Measurements from ENCODE around the gene MYH9.
"Not testable (repeated sequence)": the region's sequence is repeated elsewhere in the genome, so short reads cannot be mapped to it uniquely, and the experiment has no call there.

The MYH9 gene

DNA sequence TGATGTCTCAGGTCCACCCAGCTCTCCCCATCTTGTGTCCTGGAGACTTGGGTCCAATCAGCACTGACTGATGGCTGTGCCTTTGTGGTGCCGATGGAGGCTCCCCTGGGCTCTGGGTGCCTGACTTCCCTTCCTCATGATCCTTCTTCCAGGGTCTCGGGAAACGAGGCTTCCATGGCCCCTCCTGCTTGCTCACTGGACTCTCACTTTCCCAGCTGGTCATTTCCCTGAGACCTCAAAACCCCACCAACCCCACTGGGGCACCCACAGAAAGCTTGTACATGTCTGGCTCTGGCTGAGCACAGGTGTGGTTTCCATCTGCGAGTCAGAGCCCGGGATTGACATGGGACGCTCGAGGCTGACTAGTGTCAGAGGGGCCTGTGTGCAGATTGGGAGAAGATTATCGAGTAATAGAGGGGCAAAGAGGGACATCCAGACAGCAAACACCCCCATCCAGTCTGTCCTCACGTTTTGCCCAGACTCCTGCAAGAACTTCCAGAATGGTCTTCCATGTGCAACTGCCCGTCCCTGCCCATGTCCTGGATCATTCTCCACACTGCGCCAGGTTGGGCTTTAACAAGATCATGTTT is 119.8 kb downstream of the MYH9 start:
- no peak for DNase-seq (ENCODE audit: low read depth in 2 of 2)

DNA sequence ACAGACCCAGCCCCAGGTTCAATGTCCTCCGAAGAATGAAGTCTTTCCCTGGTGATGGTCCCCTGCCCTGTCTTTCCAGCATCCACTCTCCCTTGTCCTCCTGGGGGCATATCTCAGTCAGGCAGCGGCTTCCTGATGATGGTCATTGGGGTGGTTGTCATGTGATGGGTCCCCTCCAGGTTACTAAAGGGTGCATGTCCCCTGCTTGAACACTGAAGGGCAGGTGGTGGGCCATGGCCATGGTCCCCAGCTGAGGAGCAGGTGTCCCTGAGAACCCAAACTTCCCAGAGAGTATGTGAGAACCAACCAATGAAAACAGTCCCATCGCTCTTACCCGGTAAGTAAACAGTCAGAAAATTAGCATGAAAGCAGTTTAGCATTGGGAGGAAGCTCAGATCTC is 120.7 kb downstream of the MYH9 start:
- no peak for DNase-seq (ENCODE audit: low read depth in 2 of 2)

DNA sequence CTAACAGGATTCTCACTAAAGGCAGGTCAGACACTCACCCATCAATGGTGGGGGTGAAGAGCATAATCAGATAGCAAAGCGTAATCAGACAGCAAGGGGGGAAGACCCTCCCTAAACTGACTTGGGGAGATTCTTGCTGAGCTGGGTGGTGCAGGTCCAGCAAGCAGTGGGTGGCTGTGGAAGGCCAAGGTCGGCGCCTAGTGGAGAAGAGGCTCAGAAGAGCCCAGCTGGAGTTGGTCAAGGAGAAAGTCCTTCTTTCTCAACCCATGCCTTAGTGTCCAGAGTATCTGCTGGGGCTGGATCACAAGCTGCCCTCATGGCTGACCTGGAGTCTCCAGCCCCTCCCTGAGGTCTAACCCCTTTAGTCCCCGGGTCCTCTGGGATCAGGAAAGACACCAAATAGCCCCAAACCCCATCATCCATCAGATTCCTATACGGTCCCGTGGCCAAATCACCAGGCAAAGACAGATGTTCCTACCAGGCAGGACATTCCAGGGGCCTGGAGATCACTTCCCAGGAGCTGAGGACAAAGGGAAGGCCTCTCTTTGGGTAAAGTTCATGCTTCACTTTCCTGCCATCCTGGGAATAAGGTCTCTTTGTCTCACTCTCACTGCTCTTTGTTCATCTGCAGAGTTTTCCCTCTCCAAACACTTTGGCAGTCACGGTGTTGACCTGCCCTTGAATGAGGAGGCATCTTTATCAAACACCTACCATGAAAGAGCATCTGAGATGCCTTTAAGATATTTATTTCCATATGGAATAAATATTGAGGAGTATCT is 123.7 kb downstream of the MYH9 start:
- not testable (repeated sequence) for DNase-seq (ENCODE audit: low read depth in 2 of 2)

DNA sequence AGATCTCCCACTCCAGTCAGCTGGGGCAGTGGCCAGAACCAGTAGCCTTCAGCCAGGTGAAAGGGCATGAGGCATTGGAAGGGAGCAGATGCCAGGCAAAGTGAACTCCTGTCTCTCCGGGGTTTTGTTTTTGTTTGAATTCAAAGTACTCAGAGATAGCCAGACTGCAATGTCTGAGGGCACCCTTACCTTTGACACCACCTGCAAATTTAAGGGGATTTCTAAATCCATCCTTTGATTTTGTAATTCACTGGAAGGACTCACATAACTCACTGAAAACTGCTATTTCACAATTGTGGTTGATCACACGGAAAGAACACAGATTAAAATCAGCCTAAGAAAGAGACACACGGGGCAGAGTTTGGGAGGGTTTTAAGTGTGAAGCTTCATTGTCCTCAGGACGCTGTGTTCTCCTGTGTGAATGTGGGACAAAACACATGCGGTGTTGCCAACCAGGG is 124.5 kb downstream of the MYH9 start:
- not testable (repeated sequence) for DNase-seq (ENCODE audit: low read depth in 2 of 2)

DNA sequence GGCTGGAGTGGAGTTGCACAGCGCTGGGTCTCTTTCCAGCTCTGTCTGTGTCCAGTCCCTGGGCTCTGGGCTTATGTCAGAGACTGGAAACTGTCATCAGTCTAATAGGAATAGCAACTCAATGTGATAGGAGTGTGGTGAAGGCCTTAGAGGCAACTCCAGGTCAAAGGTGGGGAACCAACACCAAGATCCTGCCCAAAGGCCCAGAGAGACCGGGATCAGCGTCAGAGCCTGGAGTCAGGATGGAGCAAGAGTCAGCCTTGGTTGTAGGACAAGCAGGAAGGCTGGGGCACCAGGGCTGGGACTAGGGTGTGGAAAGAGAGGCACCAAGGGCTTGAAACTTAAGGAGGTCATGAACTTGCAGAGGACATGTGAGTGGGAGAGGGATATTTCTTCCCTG is 125.5 kb downstream of the MYH9 start:
- not testable (repeated sequence) for DNase-seq (ENCODE audit: low read depth in 2 of 2)

DNA sequence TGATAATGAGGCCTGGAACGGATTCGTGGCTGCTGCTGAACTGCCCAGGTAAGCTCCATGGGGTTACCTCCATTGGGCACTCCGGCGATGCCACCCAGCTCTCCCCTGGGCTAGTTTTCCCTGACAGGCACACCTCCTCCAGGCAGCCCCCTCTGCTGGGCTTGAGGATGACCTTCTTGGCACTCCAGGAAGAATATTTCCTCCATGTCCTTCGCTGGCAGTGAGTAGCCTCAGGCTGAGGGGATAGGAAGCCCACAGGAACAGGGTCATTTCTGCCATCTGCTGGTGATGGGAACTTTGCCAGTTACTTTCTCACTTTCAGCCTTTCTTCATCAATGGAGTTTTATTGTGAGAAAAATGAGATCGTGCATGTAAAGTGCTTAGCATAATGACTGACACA is 126.1 kb downstream of the MYH9 start:
- DNase-seq (ENCODE audit: low read depth in 2 of 2): not testable (repeated sequence)

DNA sequence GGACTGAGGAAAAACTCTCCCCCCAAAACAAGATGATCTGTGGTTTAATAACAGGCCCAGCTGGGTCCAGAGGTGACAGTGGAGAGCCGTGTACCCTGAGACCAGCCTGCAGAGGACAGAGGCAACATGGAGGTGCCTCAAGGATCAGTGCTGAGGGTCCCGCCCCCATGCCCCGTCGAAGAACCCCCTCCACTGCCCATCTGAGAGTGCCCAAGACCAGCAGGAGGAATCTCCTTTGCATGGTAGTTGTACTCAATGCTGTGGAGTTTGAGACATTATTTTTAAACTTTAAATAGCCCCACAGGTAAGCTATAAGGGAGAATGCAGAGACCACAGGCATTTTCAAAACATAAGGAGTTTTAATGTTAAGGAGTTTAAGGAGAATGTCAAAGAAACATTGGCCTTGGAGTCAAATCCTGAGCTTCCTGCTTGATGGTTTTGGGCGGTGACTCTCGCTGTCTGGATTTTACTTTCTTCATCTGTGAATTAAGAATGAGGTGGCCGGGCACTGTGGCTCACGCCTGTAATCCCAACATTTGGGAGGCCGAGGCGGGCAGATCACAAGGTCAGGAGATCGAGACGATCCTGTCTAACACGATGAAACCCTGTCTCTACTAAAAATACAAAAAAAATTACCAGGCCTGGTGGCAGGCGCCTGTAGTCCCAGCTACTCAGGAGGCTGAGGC is 128.0 kb downstream of the MYH9 start:
- DNase-seq (ENCODE audit: low read depth in 2 of 2): no peak

DNA sequence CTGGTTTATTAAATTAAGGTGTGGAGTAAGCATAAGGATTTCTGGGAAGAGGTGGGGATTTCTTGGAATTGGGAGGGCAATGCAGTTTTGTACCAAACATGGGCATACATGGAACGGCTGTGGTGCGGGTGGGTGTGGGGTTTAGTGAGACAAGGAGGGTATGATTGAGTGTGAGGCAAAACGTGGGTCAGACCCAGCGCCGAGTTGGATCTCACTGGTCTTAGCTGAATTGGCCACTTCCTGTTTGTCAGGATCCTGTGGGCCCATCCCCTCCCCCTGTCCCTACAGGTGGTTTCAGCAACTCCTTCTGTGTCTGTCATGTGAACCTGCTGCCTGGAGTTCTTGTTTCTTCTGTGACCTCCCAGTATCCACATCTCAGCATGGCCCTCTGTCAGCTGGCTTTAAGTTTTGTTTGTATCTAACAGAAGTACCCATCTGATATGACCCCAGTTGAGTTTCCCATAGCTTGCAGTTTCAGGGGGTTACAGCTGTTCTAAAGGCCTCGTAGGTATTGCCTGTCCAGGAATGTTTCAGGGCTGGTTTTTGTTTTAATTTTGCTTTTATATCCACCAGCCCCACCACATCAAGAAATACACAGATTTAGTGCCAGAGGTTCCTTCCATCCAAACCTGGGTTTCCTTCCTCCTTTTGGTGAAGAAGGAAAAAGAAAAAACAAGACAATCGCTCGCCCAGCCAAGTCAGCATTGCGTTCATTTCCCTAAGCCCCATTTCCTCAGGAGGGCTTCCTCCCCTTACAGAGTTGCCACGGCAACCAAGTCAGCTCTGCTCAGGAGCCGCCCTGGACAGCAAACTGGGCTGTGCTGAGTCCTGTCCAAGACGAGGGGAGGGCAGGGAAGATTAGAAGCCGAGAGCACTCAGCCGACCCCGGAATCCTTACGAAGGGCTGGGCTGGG is 128.8 kb downstream of the MYH9 start:
- peak; percentile 21 to 30 for DNase-seq (ENCODE audit: low read depth in 2 of 2)

DNA sequence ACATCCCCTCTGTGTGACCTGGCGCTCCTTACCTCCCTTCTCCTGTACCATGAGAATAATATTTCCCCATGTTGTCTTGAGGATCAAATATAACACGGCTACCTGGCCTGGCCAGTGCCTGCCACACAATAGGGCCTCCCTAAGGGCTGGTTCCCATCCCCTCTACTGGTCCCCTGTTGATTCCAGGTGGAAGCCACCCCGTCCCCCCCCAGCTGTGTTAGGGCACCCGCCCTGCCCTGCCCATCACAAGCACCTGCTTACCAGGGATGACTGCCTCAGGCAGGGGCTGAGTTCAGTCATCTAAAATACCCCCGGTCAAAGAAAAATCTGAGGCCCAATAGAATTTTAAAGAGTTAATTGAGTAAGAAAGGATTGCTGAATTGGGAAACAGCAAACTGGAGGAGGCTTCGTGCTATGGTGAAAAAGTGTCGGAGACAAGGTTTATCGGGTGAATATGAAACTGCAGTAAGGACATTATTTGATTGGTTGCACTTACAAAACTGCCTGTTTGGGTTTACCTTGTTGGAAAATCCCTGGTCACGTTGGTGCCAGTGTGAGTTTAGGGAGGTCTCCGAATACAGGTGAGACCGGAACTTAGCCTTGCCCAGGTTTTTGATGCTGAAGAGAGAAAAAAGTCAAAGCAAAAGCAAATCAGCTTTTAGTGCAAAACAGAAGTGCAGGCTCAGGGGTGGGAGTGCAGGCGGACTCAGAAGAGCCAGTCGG is 129.7 kb downstream of the MYH9 start:
- DNase-seq (ENCODE audit: low read depth in 2 of 2): no peak

DNA sequence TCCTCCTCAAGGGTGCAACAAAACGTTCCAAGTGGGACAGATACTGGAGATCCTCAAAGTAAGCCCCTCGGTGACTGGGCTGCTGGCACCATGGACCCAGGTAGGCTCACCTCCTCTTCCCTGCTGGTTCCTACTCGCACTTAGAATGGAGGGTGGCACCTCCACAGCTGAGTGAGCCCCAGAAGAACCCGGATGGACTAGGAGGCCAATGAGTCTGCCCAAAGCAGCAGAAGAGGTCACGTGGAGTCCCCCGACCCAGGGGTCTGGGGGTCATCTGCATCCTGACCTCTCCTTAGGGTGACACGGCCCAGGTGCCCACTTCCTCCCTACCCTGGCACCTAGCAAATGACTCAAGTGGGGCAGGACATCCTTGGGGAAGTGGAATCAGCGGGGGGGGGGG is 130.5 kb downstream of the MYH9 start:
- no peak for DNase-seq (ENCODE audit: low read depth in 2 of 2)

DNA sequence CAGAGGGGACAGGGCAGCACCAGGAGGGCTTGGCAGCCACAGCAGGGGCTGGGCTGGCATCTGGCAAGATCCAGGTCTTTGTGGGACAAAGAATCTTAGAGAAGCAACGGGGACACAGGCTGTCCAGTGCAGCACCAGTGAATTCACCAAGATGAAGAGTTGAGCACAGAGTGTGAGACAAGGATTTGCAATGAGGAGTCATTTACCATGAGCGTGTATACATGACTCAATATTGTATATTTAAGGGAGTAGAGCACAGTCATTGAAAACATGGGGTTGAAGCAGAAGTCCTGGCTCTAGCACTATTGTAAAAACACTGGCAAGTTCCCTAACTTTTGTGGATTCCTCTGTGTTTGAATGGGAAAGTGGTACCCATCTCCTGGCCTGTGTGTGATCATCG is 131.3 kb downstream of the MYH9 start:
- no peak for DNase-seq (ENCODE audit: low read depth in 2 of 2)

DNA sequence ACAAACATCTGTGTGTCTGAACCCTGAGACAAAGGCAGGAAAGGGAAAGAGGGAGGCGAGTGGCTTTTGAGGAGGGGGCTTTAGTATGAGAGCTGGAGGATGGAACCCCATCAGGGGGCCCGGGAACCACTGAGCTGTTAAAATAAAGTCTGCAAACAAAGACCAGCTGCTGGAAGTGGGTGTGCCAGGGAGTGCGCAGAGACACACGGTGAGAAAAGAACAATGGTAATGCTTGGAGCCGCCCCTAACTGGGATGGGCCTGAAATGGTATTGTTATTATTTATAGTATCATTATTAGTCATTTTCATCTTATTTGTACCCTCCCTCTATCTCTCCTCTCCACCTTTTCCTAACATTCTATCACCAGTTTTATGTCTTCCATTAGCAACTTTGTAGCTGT is 132.2 kb downstream of the MYH9 start:
- DNase-seq (ENCODE audit: low read depth in 2 of 2): not testable (repeated sequence)

DNA sequence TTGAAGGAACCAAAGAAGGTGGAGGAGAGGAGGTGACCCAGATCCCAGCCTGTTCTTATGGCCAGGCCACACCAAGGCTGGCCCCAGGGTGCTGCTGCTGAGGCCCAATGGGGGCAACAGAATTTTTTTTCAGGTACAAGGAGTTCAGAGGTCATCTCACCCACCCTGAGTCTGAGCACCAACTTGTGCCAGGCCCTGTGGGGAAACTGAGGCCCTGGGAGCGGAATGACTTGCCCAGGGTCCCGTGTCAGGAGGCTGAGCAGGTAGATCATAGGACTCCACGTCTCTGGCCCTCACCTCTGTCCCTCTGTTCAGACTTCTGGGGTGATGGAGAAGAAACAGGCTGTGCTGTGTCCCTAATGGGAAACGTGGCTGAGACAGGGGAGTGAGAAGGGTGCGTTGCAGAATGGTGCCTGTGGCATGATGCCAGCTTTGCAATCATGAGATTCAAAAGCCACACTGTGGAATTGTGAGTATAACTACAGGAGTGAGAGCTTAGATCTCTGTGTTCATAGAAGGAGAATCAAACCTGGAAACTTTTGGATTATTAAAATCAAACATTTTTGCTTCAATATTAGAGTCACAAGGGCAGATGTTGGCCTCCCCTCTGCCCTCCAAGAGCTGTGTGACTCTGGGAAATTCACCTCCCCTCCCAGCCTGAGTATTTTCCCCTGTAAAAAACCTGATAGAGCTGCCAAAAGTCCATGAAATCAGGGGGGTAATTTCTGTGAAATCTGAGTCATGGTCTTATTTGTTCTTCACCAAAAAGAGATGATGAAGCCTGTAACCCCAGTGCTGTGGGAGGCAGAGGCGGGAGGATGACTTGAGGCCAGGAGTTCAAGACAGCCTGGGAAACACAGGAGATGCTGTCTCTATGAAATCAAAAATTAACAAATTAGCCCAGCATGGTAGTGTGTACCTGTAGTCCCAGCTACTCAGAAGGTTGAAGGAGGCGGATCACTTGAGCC is 134.0 kb downstream of the MYH9 start:
- DNase-seq (ENCODE audit: low read depth in 2 of 2): no peak

DNA sequence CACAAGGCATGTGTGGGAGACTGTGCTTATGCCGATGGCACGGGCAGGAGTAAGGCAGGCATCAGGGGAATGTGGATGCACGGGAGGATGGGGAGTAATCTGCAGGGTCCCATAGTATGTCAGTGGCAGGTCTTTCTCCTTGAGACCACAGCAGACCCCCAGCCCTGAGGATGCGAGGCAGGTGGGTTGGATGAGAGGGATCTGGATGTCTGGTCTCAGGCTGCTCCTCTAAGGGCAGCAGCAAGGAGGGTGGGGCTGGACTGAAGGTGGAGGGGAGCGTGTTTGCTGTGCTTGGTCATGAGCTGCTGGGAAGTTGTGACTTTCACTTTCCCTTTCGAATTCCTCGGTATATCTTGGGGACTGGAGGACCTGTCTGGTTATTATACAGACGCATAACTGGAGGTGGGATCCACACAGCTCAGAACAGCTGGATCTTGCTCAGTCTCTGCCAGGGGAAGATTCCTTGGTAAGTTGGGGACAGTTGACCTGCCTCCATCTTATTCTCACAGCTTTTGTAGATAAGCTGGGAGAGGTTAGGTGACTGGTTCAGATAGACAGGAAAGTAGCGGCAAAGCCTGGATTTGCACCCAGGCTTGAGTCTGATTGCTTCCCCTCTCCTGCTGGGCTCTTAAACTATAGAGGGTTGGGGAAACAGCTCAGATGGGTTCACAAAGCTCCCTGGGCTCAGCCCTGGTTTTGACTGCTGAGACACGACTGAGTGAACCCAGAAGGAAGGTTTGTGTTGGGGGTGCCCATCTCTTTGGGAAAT is 134.8 kb downstream of the MYH9 start, which contains the start of gene APOL1:
Gene APOL1 (plus strand): TSS at position 380 of the 769 bp plus-strand sequence. CDS start 1,823 bp downstream, outside the sequence.
- DNase-seq (ENCODE audit: low read depth in 2 of 2): peak in 1 of 2 donors; percentile 36

DNA sequence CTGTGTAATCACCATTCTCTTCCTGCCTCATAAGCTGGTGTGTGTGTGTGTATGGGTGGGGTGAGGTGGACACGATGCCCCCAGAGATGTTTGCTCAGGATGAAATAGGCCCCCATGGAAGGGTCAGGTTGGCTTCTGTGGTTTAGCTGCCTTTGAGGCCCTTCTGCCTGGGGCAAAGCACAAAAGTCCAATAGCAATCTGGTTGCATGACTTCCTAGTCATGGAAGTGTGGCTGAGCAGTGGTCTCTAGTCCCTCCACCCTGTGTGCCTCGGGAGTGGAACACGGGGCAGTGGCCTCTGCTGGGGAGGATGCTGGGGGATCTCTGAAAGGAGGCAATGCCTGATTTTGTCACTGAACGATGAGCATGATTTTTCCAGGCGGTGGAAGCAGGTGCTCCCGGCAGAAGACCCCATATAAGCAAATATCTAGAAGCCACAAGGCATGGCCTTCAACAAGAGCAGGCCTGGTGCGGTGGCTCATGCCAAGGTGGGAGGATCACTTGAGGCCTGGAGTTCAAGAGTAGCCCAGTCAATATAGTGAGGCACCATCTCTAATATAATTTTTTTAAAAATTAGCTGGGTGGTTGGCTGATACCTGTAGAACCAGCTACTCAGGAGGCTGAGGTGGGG is 135.7 kb downstream of the MYH9 start:
- DNase-seq (ENCODE audit: low read depth in 2 of 2): not testable (repeated sequence)

DNA sequence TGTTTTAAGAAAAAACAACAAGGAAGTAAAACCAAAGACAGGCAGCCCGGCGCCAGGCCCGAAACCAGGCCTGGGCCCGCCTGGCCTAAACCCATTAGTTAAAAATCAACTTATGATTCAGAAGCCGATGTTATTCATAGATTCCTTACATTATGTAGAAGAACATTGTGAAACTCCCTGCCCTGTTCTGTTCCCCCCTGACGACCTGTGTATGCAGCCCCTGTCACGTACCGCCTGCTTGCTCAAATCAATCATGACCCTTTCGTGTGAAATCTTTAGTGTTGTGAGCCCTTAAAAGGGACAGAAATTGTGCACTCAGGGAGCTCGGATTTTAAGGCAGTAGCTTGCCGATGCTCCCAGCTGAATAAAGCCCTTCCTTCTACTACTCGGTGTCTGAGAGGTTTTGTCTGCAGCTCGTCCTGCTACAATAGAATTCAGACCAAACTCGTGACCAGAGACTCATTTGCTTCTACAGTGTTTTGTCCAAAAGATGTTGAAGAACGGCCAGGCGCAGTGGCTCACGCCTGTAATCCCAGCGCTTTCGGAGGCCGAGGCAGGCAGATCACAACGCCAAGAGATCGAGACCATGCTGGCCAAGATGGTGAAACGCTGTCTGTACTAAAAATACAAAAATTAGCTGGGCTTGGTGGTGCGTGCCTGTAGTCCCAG is 137.3 kb downstream of the MYH9 start:
- DNase-seq (ENCODE audit: low read depth in 2 of 2): not testable (repeated sequence)

DNA sequence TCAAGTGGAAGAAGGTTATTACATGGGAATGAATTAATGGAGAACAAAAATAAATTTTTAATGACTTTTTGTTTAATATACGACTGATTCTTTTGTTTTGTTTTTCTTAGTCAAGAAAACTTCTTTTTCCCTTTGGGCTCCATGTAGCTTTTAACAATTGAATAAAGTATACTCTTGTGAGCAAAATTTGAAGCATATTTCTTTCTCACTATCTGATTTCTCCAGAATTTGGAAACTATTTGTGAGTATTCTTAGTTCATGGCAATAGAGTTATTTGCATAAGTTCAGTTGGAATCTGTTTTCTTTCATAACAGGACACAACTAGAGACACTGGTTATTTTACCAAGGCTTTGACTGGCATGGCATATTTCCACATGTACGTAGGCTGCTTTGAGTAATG is 138.6 kb downstream of the MYH9 start:
- no peak for DNase-seq (ENCODE audit: low read depth in 2 of 2)

DNA sequence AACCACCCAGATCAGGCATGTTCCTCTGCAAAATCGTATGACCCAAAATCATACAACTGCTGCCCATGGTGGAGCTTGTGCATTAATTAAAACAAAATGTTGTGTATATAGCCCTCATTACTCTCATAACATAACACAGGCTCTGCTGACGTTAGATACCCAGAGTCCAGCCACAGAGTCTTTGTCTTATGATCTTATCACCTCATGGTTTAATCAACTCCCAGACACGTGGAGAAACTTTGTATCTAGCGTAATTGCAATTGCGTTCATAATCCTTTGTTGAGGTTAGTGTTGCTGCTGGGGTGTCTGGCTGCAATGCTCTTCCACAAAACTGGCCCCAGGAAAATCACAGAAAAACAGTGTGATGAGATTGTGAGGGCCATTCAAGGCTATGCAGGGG is 139.8 kb downstream of the MYH9 start:
- no peak for DNase-seq (ENCODE audit: low read depth in 2 of 2)

Data from stimulated activated CD8-positive, alpha-beta memory T cell treated with anti-CD3 and anti-CD28 coated beads, Interleukin-2, amount 100 ng/mL, for 48 hours (primary cell).